HepG2 (cell line): ENCODE measurements around the gene DLST.

Experiments used
- HNF4G ChIP-seq, 2 experiments: sonication (generic) in 1 of 2; formaldehyde crosslinking in 1 of 2; IDR thresholded peaks; 2 replicates each; pipeline versions ENCODE4 v1.4.0 to v1.6.1; 2011 to 2020; ENCODE audit warnings: borderline replicate concordance in 2 of 2, low read depth in 2 of 2, mild to moderate bottlenecking in 2 of 2, low read length in 1 of 2, missing genetic modification reagents in 1 of 2, moderate library complexity in 1 of 2
- ZNF317 ChIP-seq: sonication (generic); formaldehyde crosslinking; IDR thresholded peaks from 2 replicates; pipeline ENCODE4 v1.5.0; 2020; ENCODE audit warnings: mild to moderate bottlenecking, missing genetic modification reagents
- ZNF550 ChIP-seq: sonication (generic); formaldehyde crosslinking; IDR thresholded peaks from 2 replicates; pipeline ENCODE4 v1.4.0; 2020; ENCODE audit warnings: mild to moderate bottlenecking, missing genetic modification reagents, borderline replicate concordance
- TF ChIP-seq, protein P1 (sequence below): sonication (generic); formaldehyde crosslinking; IDR thresholded peaks from 2 replicates; pipeline ENCODE4 v1.4.0; 2020; ENCODE audit warnings: missing genetic modification reagents
- TF ChIP-seq, protein P2 (sequence below): sonication (generic); formaldehyde crosslinking; IDR thresholded peaks from 2 replicates; pipeline ENCODE4 v1.5.1; 2020; ENCODE audit warnings: missing genetic modification reagents, mild to moderate bottlenecking, borderline replicate concordance

GRCh38 chr14:74892745-74893144, 11.0 kb downstream of the DLST start:
- TF ChIP-seq, protein P1, sequence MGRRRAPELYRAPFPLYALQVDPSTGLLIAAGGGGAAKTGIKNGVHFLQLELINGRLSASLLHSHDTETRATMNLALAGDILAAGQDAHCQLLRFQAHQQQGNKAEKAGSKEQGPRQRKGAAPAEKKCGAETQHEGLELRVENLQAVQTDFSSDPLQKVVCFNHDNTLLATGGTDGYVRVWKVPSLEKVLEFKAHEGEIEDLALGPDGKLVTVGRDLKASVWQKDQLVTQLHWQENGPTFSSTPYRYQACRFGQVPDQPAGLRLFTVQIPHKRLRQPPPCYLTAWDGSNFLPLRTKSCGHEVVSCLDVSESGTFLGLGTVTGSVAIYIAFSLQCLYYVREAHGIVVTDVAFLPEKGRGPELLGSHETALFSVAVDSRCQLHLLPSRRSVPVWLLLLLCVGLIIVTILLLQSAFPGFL (CRISPR knock-in tag), result no peak
- TF ChIP-seq HNF4G (IDR thresholded peaks at IDR 0.05; ENCODE audit: borderline replicate concordance, low read depth, low read length) (no peak), HNF4G (CRISPR knock-in tag; IDR thresholded peaks at IDR 0.05; ENCODE audit: borderline replicate concordance, low read depth) (no peak), ZNF317 (CRISPR knock-in tag) (no peak), ZNF550 (CRISPR knock-in tag) (no peak)
- TF ChIP-seq, protein P2, sequence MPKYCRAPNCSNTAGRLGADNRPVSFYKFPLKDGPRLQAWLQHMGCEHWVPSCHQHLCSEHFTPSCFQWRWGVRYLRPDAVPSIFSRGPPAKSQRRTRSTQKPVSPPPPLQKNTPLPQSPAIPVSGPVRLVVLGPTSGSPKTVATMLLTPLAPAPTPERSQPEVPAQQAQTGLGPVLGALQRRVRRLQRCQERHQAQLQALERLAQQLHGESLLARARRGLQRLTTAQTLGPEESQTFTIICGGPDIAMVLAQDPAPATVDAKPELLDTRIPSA (CRISPR knock-in tag), result no peak
